Measurements from ENCODE around the gene SLC39A3. TPM values are rescaled to one million over a fixed set of nuclear protein-coding genes. Genes with fewer than 3 reads are reported as not detected.

Gene SLC39A3
- total and polyA plus RNA-seq, 10 of the 15 experiments (the other 5 are each of a cell fraction or from before 2014, with no cell fraction given) = 0.63 to 67.1 (median 51.2) TPM

DNA sequence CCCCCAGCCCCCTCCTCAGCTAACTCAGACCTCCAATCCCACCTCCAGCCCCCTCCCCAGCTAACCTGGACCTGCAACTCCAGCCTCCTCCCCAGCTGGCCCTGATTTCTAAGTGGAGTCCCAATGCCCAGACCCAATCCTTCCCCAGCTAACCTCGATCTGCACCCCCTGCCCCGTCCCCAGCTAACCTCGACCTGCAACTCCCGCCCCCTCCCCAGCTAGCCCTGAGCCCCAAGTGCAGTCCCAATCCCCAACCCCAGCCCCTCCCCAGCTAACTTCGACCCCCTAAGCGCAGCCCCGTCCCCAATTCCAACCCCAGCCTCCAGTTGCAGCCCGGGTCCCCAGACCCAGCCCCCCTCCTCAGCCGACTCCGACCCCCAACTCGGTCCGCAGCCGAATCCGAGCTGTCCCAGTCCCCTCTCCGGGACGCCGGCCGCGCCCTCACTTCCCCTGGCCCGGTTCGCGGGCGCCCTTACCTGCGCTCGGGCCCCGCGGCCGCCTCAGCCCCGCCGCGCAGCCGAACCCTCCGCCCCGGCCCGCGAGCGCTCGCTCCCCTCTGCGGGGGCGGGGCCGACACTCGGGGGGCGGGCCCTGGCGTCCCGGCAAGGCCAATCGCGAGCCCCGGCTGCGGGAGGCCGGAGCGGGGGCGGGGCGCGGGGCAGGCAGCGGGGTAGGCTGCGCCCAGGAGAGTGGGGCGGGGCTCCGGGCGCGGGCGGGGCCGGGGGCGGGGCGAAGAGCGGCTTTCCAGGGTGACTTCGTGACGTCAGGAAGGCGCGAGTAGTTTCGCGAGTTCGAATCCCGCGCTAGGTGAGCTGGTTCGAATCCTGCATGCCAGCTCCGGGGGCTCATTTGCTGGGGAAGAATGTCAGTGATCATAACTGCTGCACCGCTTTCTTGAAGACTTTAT is 37.4 kb downstream of the SLC39A3 start, which contains the start of gene GNG7:
GNG7 (minus strand) TSS at position 525 of the 907 bp plus-strand sequence. CDS start 182,006 bp downstream, outside the sequence.
- H3K79me2 ChIP-seq (ENCODE audit: control insufficient read depth, insufficient read depth, low read length) = peaks cover 30% of the 10 kb centered on the region
- no TSS peak for BruUV-seq (replicated peaks)
- H3K9me3 ChIP-seq (replicated peaks; ENCODE audit: control insufficient read depth, insufficient read depth, low read length) = no peaks in the 10 kb centered on the region
- in situ Hi-C loops (cut with MboI) = no loop called here
- RAD21 ChIA-PET (ENCODE audit: unreplicated experiment) = interaction anchor here (0.6 to 1.2 kb wide), 3 partner anchors 9 to 40 kb away, joined by 3 to 5 read pairs (median 3); no protein-coding TSS in a partner anchor
- intact Hi-C loops (cut with micrococcal nuclease; ENCODE audit: unreplicated experiment) = loop anchor here (5.0 kb wide), 1 partner anchor 45 kb away; no protein-coding TSS in a partner anchor
- SMC1A ChIA-PET (ENCODE audit: uncharacterized antibody, unreplicated experiment) = interaction anchor here (0.6 to 1.3 kb wide), 4 partner anchors 8 to 141 kb away, joined by 3 to 8 read pairs (median 3); no protein-coding TSS in a partner anchor
- H3K27me3 ChIP-seq (replicated peaks in 1 of 2; ENCODE audit: control insufficient read depth in 2 of 2, insufficient read depth in 2 of 2, low read length in 1 of 2) = no peaks in the 10 kb centered on the region
- peak within 1 kb of the TSS; percentile 46 for H3K27ac ChIP-seq (ENCODE audit: control insufficient read depth, insufficient read depth)
- H3K4me1 ChIP-seq (ENCODE audit: control insufficient read depth, insufficient read depth, low read length) = peaks cover 27% of the 10 kb centered on the region
- CTCF ChIA-PET = interaction anchor here (1.5 kb wide), 2 partner anchors 48 to 54 kb away, joined by 6 to 7 read pairs; no protein-coding TSS in a partner anchor
- no peaks in the 10 kb centered on the region for H4K20me1 ChIP-seq (ENCODE audit: control insufficient read depth, insufficient read depth)
- FAIRE-seq = no peak
- peak within 1 kb of the TSS; percentile 88 for H3K4me3 ChIP-seq
- no peak for DNase-seq (ENCODE audit: low read depth, low spot score)
- H3K36me3 ChIP-seq (ENCODE audit: control insufficient read depth in 2 of 2, insufficient read depth in 2 of 2, low read length in 1 of 2) = no peaks in the 10 kb centered on the region
- H3K4me2 ChIP-seq (ENCODE audit: control insufficient read depth, insufficient read depth) = peak within 1 kb of the TSS; percentile 81
- no peak within 1 kb of the TSS for H2AFZ ChIP-seq (ENCODE audit: control insufficient read depth, low read depth, low read length)
- POLR2A ChIA-PET = interaction anchor here (0.6 to 1.6 kb wide), 7 partner anchors 9 to 87 kb away, joined by 3 to 6 read pairs (median 3); no protein-coding TSS in a partner anchor
- H3K9ac ChIP-seq (ENCODE audit: control insufficient read depth, insufficient read depth, low read length) = peak within 1 kb of the TSS; percentile 59
- WGBS (ENCODE audit: insufficient coverage, insufficient replicate concordance, low lambda C conversion rate, missing lambda C conversion rate) = 3% methylated on average over 16 of the region's 77 CpGs
- peak; percentile 96 for ATAC-seq
- TF ChIP-seq, protein P1, sequence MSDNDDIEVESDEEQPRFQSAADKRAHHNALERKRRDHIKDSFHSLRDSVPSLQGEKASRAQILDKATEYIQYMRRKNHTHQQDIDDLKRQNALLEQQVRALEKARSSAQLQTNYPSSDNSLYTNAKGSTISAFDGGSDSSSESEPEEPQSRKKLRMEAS (IDR thresholded peaks at IDR 0.05; ENCODE audit: low read depth, low read length) = no peak
- TF ChIP-seq RAD21 (IDR thresholded peaks at IDR 0.05; ENCODE audit: insufficient read depth, low read depth, low read length) (no peak), HDGF (IDR thresholded peaks at IDR 0.05) (no peak), PRDM15 (CRISPR knock-in tag; IDR thresholded peaks at IDR 0.05) (no peak), SUZ12 (IDR thresholded peaks at IDR 0.05; ENCODE audit: unreplicated experiment) (no peak), CEBPB (IDR thresholded peaks at IDR 0.05; ENCODE audit: borderline replicate concordance in 1 of 2, low read depth in 2 of 2, low read length in 2 of 2) (no peak), TCF7 (IDR thresholded peaks at IDR 0.05; ENCODE audit: borderline replicate concordance) (no peak), KDM1A (IDR thresholded peaks at IDR 0.05; ENCODE audit: borderline replicate concordance) (no peak), MYC (IDR thresholded peaks at IDR 0.05; ENCODE audit: insufficient read depth, insufficient read length, insufficient replicate concordance, low read length, severe bottlenecking) (no peak), ZBED1 (IDR thresholded peaks at IDR 0.05; ENCODE audit: borderline replicate concordance) (no peak), KAT2A (conservative IDR thresholded peaks at IDR 0.05; ENCODE audit: control insufficient read depth, low read depth, low read length) (no peak), TARDBP (IDR thresholded peaks at IDR 0.05; ENCODE audit: borderline replicate concordance) (no peak), PAX5 (IDR thresholded peaks at IDR 0.05; ENCODE audit: borderline replicate concordance, low read depth, low read length) (no peak), SREBF2 (IDR thresholded peaks at IDR 0.05; ENCODE audit: low read length) (no peak), IRF3 (IDR thresholded peaks at IDR 0.05) (no peak), TBL1XR1 (IDR thresholded peaks at IDR 0.05; ENCODE audit: low read depth, low read length) (no peak), CREM (IDR thresholded peaks at IDR 0.05; ENCODE audit: low read depth) (peak; percentile 73; the same call in 1 of the 2 replicates), BMI1 (IDR thresholded peaks at IDR 0.05; ENCODE audit: borderline replicate concordance) (no peak), CHD4 (IDR thresholded peaks at IDR 0.05) (no peak), ASH2L (IDR thresholded peaks at IDR 0.05; ENCODE audit: borderline replicate concordance, low read depth) (no peak)

All from GM12878 (cell line).